ENCODE data around the gene PTGIS.

PTGIS gene

GRCh38 chr20:49602345-49603208 lies 34.6 kb upstream of the PTGIS start:
- in situ Hi-C loops (cut with HindIII; ENCODE audit: low sequenced_read_pairs) = loop anchor here (25.0 kb wide), 1 partner anchor 235 kb away; no protein-coding TSS in a partner anchor

GRCh38 chr20:49601153-49601924 lies 33.4 kb upstream of the PTGIS start:
- no peak overlapping the region for H3K4me3 ChIP-seq (ENCODE audit: low read depth, low read length)
- DNase-seq (ENCODE audit: low read depth) = no peak
- TF ChIP-seq CTCF (IDR thresholded peaks at IDR 0.05; ENCODE audit: low read depth, low read length, missing control alignments) = no peak
- in situ Hi-C loops (cut with HindIII; ENCODE audit: low sequenced_read_pairs) = loop anchor here (25.0 kb wide), 1 partner anchor 236 kb away; no protein-coding TSS in a partner anchor

More at GRCh38 chr20:49602345-49603208, 34.6 kb upstream of the PTGIS start:
- no peak overlapping the region for H3K4me3 ChIP-seq (ENCODE audit: low read depth, low read length)
- no peak for DNase-seq (ENCODE audit: low read depth)
- TF ChIP-seq CTCF (IDR thresholded peaks at IDR 0.05; ENCODE audit: low read depth, low read length, missing control alignments) = no peak

GRCh38 chr20:49599746-49600113 lies 31.8 kb upstream of the PTGIS start:
- in situ Hi-C loops (cut with HindIII; ENCODE audit: low sequenced_read_pairs) = loop anchor here (25.0 kb wide), 1 partner anchor 238 kb away; no protein-coding TSS in a partner anchor
- H3K4me3 ChIP-seq (ENCODE audit: low read depth, low read length) = no peak overlapping the region
- DNase-seq (ENCODE audit: low read depth) = no peak
- no peak for TF ChIP-seq CTCF (IDR thresholded peaks at IDR 0.05; ENCODE audit: low read depth, low read length, missing control alignments)

- H3K4me3 ChIP-seq (ENCODE audit: low read depth, low read length) = no peak overlapping the region
- no peak for DNase-seq (ENCODE audit: low read depth)
- TF ChIP-seq CTCF (IDR thresholded peaks at IDR 0.05; ENCODE audit: low read depth, low read length, missing control alignments) = no peak
- in situ Hi-C loops (cut with HindIII; ENCODE audit: low sequenced_read_pairs) = no loop called here
Observed at GRCh38 chr20:49597825-49598395, 30.0 kb upstream of the PTGIS start.

- no peak for DNase-seq (ENCODE audit: low read depth)
- in situ Hi-C loops (cut with HindIII; ENCODE audit: low sequenced_read_pairs) = no loop called here
- H3K4me3 ChIP-seq (ENCODE audit: low read depth, low read length) = no peak overlapping the region
- no peak for TF ChIP-seq CTCF (IDR thresholded peaks at IDR 0.05; ENCODE audit: low read depth, low read length, missing control alignments)
Observed at GRCh38 chr20:49595811-49596561, 28.0 kb upstream of the PTGIS start.

- no peak for TF ChIP-seq CTCF (IDR thresholded peaks at IDR 0.05; ENCODE audit: low read depth, low read length, missing control alignments)
- no peak overlapping the region for H3K4me3 ChIP-seq (ENCODE audit: low read depth, low read length)
- no peak for DNase-seq (ENCODE audit: low read depth)
- in situ Hi-C loops (cut with HindIII; ENCODE audit: low sequenced_read_pairs) = no loop called here
Observed at GRCh38 chr20:49595346-49595745, 27.4 kb upstream of the PTGIS start.

Measured in astrocyte of the cerebellum (primary cell).